H9 (cell line): ENCODE results near the gene CAPG. TPM values are rescaled to one million over a fixed set of nuclear protein-coding genes. Genes with fewer than 3 reads are reported as not detected.

Experiments
- DNase-seq: peaks from one replicate; pipeline ENCODE4 v3.0.0-alpha.2; 2017
- H2AFZ ChIP-seq: one replicate; pipeline ENCODE4 v1.6.1; 2013; ENCODE audit warnings: mild to moderate bottlenecking, low read length, control low read depth, moderate library complexity
- H2AK5ac ChIP-seq: 2 replicates; pipeline ENCODE4 v1.6.1; 2013; ENCODE audit warnings: low read length, control low read depth, mixed read lengths; ENCODE audit not compliant: insufficient read length
- H2BK120ac ChIP-seq: one replicate; pipeline ENCODE4 v1.6.1; 2013; ENCODE audit warnings: low read depth, mild to moderate bottlenecking, low read length, control low read depth, inconsistent platforms; ENCODE audit not compliant: poor library complexity, severe bottlenecking
- H2BK12ac ChIP-seq: 2 replicates; pipeline ENCODE4 v1.6.1; 2013; ENCODE audit warnings: low read length, control low read depth, mixed read lengths, low read depth; ENCODE audit not compliant: insufficient read length
- H2BK15ac ChIP-seq: 2 replicates; pipeline ENCODE4 v1.6.1; 2013; ENCODE audit warnings: low read depth, low read length, control low read depth
- H2BK20ac ChIP-seq: one replicate; pipeline ENCODE4 v1.6.1; 2013; ENCODE audit warnings: low read depth, mild to moderate bottlenecking, low read length, control low read depth, inconsistent platforms; ENCODE audit not compliant: poor library complexity, severe bottlenecking
- H2BK5ac ChIP-seq: 2 replicates; pipeline ENCODE4 v1.6.1; 2013; ENCODE audit warnings: low read length, control low read depth, mixed read lengths; ENCODE audit not compliant: insufficient read length
- H3K14ac ChIP-seq: 2 replicates; pipeline ENCODE4 v1.6.1; 2013; ENCODE audit warnings: low read length, control low read depth; ENCODE audit not compliant: insufficient read depth
- H3K18ac ChIP-seq: 2 replicates; pipeline ENCODE4 v1.6.1; 2013; ENCODE audit warnings: low read depth, mild to moderate bottlenecking, mixed read lengths, low read length, control low read depth; ENCODE audit not compliant: insufficient read length
- H3K23ac ChIP-seq: 2 replicates; pipeline ENCODE4 v1.6.1; 2013; ENCODE audit warnings: low read length, control low read depth, mixed read lengths, low read depth; ENCODE audit not compliant: insufficient read length
- H3K23me2 ChIP-seq: 2 replicates; pipeline ENCODE4 v1.6.1; 2013; ENCODE audit warnings: low read depth, mild to moderate bottlenecking, mixed read lengths, low read length, control low read depth; ENCODE audit not compliant: insufficient read length, poor library complexity, severe bottlenecking
- H3K27ac ChIP-seq: 2 replicates; pipeline ENCODE4 v1.5.1; 2013; ENCODE audit warnings: low read length, control low read depth, mixed read lengths, low read depth; ENCODE audit not compliant: insufficient read length
- H3K27me3 ChIP-seq: 2 replicates; pipeline ENCODE4 v1.6.1; 2013; ENCODE audit warnings: low read length, control low read depth, inconsistent platforms; ENCODE audit not compliant: insufficient read depth
- H3K4ac ChIP-seq: 2 replicates; pipeline ENCODE4 v1.6.1; 2013; ENCODE audit warnings: low read depth, mild to moderate bottlenecking, control low read depth, inconsistent platforms, low read length, moderate library complexity
- H3K4me1 ChIP-seq: 2 replicates; pipeline ENCODE4 v1.6.1; 2013; ENCODE audit warnings: low read length, control low read depth, inconsistent platforms; ENCODE audit not compliant: insufficient read depth
- H3K4me2 ChIP-seq: 2 replicates; pipeline ENCODE4 v1.6.1; 2013; ENCODE audit warnings: low read length, control low read depth, mixed read lengths; ENCODE audit not compliant: insufficient read length, insufficient read depth
- H3K56ac ChIP-seq: 2 replicates; pipeline ENCODE4 v1.6.1; 2013; ENCODE audit warnings: low read depth, mild to moderate bottlenecking, mixed read lengths, low read length, control low read depth; ENCODE audit not compliant: insufficient read length
- H3K79me1 ChIP-seq: 2 replicates; pipeline ENCODE4 v1.6.1; 2013; ENCODE audit warnings: low read depth, mild to moderate bottlenecking, moderate library complexity, low read length, control low read depth, inconsistent platforms; ENCODE audit not compliant: insufficient read depth, poor library complexity, severe bottlenecking
- H3K79me2 ChIP-seq: 2 replicates; pipeline ENCODE4 v1.6.1; 2013; ENCODE audit warnings: low read length, control low read depth, inconsistent platforms; ENCODE audit not compliant: insufficient read depth
- H3K9ac ChIP-seq: 2 replicates; pipeline ENCODE4 v1.6.1; 2013; ENCODE audit warnings: low read length, control low read depth, mixed read lengths; ENCODE audit not compliant: insufficient read length; ENCODE audit errors: extremely low read depth
- H3K9me3 ChIP-seq: one replicate; pipeline ENCODE4 v1.6.1; 2013; ENCODE audit warnings: low read depth, low read length, inconsistent platforms; ENCODE audit not compliant: control insufficient read depth
- H3T11ph ChIP-seq: one replicate; pipeline ENCODE4 v1.6.1; 2013; ENCODE audit warnings: mild to moderate bottlenecking, low read length, control low read depth, inconsistent platforms
- H4K20me1 ChIP-seq: one replicate; pipeline ENCODE4 v1.6.1; 2013; ENCODE audit not compliant: control insufficient read depth, insufficient read length, insufficient read depth
- H4K5ac ChIP-seq: 2 replicates; pipeline ENCODE4 v1.6.1; 2013; ENCODE audit warnings: low read depth, mild to moderate bottlenecking, mixed read lengths, low read length, control low read depth; ENCODE audit not compliant: insufficient read length
- H4K8ac ChIP-seq: replicated peaks from 2 replicates; pipeline ENCODE4 v1.6.1; 2013; ENCODE audit warnings: low read length, control low read depth, mixed read lengths, low read depth; ENCODE audit not compliant: insufficient read length
- H4K91ac ChIP-seq: 2 replicates; pipeline ENCODE4 v1.6.1; 2013; ENCODE audit warnings: low read depth, mild to moderate bottlenecking, moderate library complexity, mixed read lengths, low read length, control low read depth; ENCODE audit not compliant: insufficient read length
- H3K27ac Mint-ChIP-seq, 3 experiments: 2 replicates in 2 of 3; 3 replicates in 1 of 3; pipeline ENCODE4 v1.8.0; 2020 to 2021; ENCODE audit warnings: mixed read lengths in 3 of 3, mild to moderate bottlenecking in 1 of 3, moderate library complexity in 1 of 3
- H3K27me3 Mint-ChIP-seq: 2 replicates; pipeline ENCODE4 v1.8.0; 2021; ENCODE audit warnings: low read depth, mild to moderate bottlenecking, moderate library complexity, mixed read lengths
- H3K36me3 Mint-ChIP-seq, 3 experiments: 2 replicates in 2 of 3; 3 replicates in 1 of 3; pipeline ENCODE4 v1.8.0; 2020 to 2021; ENCODE audit warnings: low read depth in 3 of 3, mixed read lengths in 3 of 3; ENCODE audit not compliant: insufficient read depth in 1 of 3
- H3K4me1 Mint-ChIP-seq, 2 experiments: 2 replicates each; pipeline ENCODE4 v1.8.0; 2020; ENCODE audit warnings: mixed read lengths in 2 of 2
- H3K4me3 Mint-ChIP-seq, 2 experiments: 2 replicates in 1 of 2; 3 replicates in 1 of 2; pipeline ENCODE4 v1.8.0; 2020 to 2021; ENCODE audit warnings: mild to moderate bottlenecking in 2 of 2, mixed read lengths in 2 of 2, moderate library complexity in 1 of 2
- H3K9me3 Mint-ChIP-seq, 2 experiments: 2 replicates in 1 of 2; 3 replicates in 1 of 2; pipeline ENCODE4 v1.8.0; 2020; ENCODE audit warnings: mild to moderate bottlenecking in 2 of 2, mixed read lengths in 2 of 2, moderate library complexity in 1 of 2
- CTCF ChIP-seq: fragments of 200-600 bp; sonication (generic); conservative IDR thresholded peaks from 3 replicates; pipeline ENCODE4 v1.8.0; 2021; ENCODE audit warnings: antibody characterized with exemption, mild to moderate bottlenecking
- WGBS: extraction: QIAGEN DNeasy Blood & Tissue Kit; methylation state at CpG from one replicate; pipeline ENCODE4 v1.1.7; 2013; ENCODE audit warnings: missing lambda C conversion rate, low lambda C conversion rate, mixed read lengths; ENCODE audit not compliant: insufficient read length; ENCODE audit errors: extremely low coverage; 5-methylcytosine and 5-hydroxymethylcytosine counted together
- total RNA-seq: library from RNA; stranded (reverse); gene quantifications from 2 replicates; pipeline ENCODE4 v1.2.1, GENCODE V29; 2021

CAPG gene
- total RNA-seq, 1 experiment from 2014 or later, result 72.8 TPM

DNA sequence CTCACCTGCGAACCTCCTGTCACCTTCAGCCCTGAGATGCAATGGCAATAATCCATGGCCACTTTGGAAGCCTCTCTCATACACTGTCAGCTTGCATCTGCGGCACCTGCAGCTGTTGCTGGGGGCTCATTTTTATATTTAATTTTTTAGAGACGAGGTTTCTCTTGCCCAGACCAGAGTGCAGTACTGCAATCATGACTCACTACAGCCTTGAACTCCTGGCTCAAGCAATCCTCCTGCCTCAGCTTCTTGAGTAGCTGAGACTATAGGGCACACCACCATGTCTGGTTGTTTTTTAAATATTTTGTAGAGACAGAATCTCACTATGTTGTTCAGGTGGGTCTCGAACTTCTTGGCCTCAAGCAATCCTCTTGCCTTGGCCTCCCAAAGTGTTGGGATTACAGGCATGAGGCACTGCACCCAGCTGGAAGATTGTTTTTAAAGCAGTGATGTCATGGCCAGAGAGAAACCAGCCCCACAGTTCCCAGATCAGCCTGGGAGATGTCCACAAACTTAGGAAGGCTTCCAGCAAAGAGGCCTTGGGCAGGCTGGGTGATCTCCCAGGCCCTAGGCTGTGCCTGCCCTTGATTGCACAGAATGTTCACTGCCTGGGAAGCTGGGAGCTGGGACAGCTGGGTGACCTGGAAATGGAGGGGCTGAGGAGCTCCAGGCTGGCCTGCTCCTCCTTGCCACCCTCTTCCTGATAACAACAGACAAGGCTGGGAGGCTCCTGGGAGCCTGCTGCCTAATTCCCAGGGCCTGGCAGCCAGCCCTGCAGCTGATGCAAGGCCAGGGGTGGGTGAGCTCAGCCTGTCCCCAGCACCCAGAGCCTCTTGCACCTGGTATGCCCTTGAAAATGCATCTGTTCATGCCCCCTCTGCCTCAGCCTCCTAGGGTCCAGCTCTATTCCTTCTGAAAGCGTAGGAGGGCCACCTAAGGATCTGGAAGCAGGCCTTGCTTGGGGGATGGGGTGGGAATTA is 35.4 kb upstream of the CAPG start:
- no peak overlapping the region for H3K4ac ChIP-seq
- H3K9me3 Mint-ChIP-seq, result no peaks in the 10 kb centered on the region
- H2BK5ac ChIP-seq, result no peak overlapping the region
- H3T11ph ChIP-seq, result no peak overlapping the region
- no peaks in the 10 kb centered on the region for H4K20me1 ChIP-seq
- no peak overlapping the region for H3K18ac ChIP-seq
- peaks cover 3% of the 10 kb centered on the region for H3K27me3 Mint-ChIP-seq
- peak overlapping the region in 1 of 3 experiments; percentile 84; a peak in 1 of 7 replicates for H3K27ac Mint-ChIP-seq
- H3K4me2 ChIP-seq, result no peak overlapping the region
- no peak overlapping the region for H4K5ac ChIP-seq
- H4K91ac ChIP-seq, result no peak overlapping the region
- no peak for TF ChIP-seq CTCF
- H3K79me2 ChIP-seq, result no peaks in the 10 kb centered on the region
- H2BK120ac ChIP-seq, result no peak overlapping the region
- no peaks in the 10 kb centered on the region for H3K79me1 ChIP-seq
- H4K8ac ChIP-seq, result no peak overlapping the region
- H2AFZ ChIP-seq, result no peak overlapping the region
- no peak overlapping the region for H3K56ac ChIP-seq
- WGBS, result no CpG with 5 or more reads among the region's 5 CpGs
- H3K27me3 ChIP-seq, result no peaks in the 10 kb centered on the region
- H2AK5ac ChIP-seq, result no peak overlapping the region
- H3K9me3 ChIP-seq, result no peaks in the 10 kb centered on the region
- no peak overlapping the region for H3K27ac ChIP-seq
- no peaks in the 10 kb centered on the region for H3K23me2 ChIP-seq
- H3K23ac ChIP-seq, result no peak overlapping the region
- no peak overlapping the region for H3K14ac ChIP-seq
- H2BK12ac ChIP-seq, result no peak overlapping the region
- peaks cover 0 to 11% of the 10 kb centered on the region in 2 experiments; a peak in 1 of 4 replicates for H3K4me1 Mint-ChIP-seq
- no peaks in the 10 kb centered on the region for H3K4me1 ChIP-seq
- no peak overlapping the region for H2BK20ac ChIP-seq
- no peak overlapping the region for H3K4me3 Mint-ChIP-seq
- H3K36me3 Mint-ChIP-seq, result no peaks in the 10 kb centered on the region
- no peak overlapping the region for H3K9ac ChIP-seq
- DNase-seq, result no peak
- no peak overlapping the region for H2BK15ac ChIP-seq
